ENCODE data around the gene HELZ. TPM values are rescaled to one million over a fixed set of nuclear protein-coding genes. Genes with fewer than 3 reads are reported as not detected.

Gene HELZ
- total RNA-seq, 6 donors from 2014 or later, result 52.1 to 166 (median 60.8) TPM

DNA sequence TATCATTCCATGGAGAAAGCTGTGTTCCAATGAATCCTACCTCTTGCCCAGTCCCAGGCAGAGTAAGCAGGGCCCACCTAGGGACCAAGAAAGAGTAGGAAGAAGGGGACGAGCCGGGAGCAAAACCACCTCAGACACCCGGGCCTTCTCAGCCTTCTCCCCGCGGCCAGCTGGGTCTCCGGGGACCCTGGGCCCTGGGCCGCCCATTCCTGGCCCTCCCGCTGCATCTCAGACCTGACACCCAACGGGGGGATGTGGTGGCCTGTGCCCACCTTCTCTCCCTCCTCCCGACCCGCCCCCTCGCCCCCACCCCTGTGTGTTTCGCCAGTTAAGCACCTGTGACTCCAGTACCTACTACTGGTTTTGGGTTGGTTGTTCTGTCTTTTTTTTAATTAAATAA is 212.0 kb downstream of the HELZ start:
- no peaks in the 10 kb centered on the region for H3K36me3 ChIP-seq
- no peak for ATAC-seq (ENCODE audit: low FRiP score in 2 of 2)
- peak in 1 of 2 donors; percentile 58 for DNase-seq
- TF ChIP-seq EP300 (IDR thresholded peaks at IDR 0.05) (no peak), POLR2A (IDR thresholded peaks at IDR 0.05) (no peak), POLR2AphosphoS5 (IDR thresholded peaks at IDR 0.05) (no peak)
- TF ChIP-seq, protein P1, sequence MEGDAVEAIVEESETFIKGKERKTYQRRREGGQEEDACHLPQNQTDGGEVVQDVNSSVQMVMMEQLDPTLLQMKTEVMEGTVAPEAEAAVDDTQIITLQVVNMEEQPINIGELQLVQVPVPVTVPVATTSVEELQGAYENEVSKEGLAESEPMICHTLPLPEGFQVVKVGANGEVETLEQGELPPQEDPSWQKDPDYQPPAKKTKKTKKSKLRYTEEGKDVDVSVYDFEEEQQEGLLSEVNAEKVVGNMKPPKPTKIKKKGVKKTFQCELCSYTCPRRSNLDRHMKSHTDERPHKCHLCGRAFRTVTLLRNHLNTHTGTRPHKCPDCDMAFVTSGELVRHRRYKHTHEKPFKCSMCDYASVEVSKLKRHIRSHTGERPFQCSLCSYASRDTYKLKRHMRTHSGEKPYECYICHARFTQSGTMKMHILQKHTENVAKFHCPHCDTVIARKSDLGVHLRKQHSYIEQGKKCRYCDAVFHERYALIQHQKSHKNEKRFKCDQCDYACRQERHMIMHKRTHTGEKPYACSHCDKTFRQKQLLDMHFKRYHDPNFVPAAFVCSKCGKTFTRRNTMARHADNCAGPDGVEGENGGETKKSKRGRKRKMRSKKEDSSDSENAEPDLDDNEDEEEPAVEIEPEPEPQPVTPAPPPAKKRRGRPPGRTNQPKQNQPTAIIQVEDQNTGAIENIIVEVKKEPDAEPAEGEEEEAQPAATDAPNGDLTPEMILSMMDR (IDR thresholded peaks at IDR 0.05), result no peak
- no peaks in the 10 kb centered on the region for H3K4me1 ChIP-seq
- H3K9me3 ChIP-seq, result no peaks in the 10 kb centered on the region
- no peak overlapping the region for H3K4me3 ChIP-seq
- H3K27ac ChIP-seq, result no peak overlapping the region
- 93 to 94% methylated on average over 11 to 12 of the region's 13 CpGs for WGBS, 2 donors
- no peaks in the 10 kb centered on the region for H3K27me3 ChIP-seq

DNA sequence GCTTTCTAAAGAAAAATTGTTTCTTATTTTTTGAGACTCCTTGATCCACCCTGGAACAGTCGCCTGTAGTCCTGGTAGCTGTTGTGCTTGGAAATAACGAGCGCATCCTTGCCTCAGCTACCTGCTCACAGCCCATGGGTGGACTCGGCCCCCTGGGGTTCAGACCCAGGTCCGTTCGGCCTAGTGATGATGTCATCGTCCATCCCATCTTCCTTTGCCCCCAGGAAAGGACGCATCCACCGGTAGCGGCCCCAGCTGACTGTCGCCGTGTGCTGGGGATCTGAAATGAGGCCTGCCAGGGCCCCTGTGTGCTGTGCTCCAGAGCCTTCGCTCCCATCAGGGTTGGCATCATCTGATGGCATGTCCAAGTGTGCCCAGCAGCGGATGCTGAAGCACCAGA is 212.6 kb downstream of the HELZ start:
- no peaks in the 10 kb centered on the region for H3K9me3 ChIP-seq
- H3K27ac ChIP-seq, result no peak overlapping the region
- TF ChIP-seq, protein P1 (IDR thresholded peaks at IDR 0.05), result no peak
- TF ChIP-seq POLR2AphosphoS5 (IDR thresholded peaks at IDR 0.05) (no peak), EP300 (IDR thresholded peaks at IDR 0.05) (no peak), POLR2A (IDR thresholded peaks at IDR 0.05) (no peak)
- 93 to 95% methylated on average over 10 to 14 of the region's 14 CpGs for WGBS, 2 donors
- no peaks in the 10 kb centered on the region for H3K4me1 ChIP-seq
- DNase-seq (no peak), ATAC-seq (ENCODE audit: low FRiP score in 2 of 2) (no peak)
- no peaks in the 10 kb centered on the region for H3K27me3 ChIP-seq
- no peaks in the 10 kb centered on the region for H3K36me3 ChIP-seq
- H3K4me3 ChIP-seq, result no peak overlapping the region

DNA sequence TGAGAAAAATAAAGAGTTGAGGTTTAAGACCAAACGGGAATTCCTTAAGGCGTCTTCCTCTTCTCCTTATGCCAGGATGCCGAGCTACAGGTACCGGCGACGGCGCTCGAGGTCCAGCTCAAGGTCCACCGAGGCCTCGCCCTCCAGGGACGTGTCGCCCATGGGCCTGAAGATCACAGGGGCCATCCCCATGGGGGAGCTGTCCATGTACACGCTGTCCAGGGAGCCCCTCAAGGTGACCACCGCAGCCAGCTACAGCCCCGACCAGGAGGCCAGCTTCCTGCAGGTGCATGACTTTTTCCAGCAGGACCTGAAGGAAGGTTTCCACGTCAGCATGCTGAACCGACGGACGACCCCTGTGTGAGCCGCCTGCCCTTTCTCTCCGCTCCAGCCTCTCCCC is 214.4 kb downstream of the HELZ start:
- Histone ChIP-seq H3K4me1 (peaks cover 0 to under 1% (median 0%) of the 10 kb centered on the region in 4 donors), H3K27me3 (no peaks in the 10 kb centered on the region), H3K27ac (no peak overlapping the region), H3K4me3 (no peak overlapping the region), H3K36me3 (no peaks in the 10 kb centered on the region), H3K9me3 (no peaks in the 10 kb centered on the region)
- 86 to 94% methylated on average over 12 to 14 of the region's 21 CpGs for WGBS, 2 donors
- ATAC-seq (ENCODE audit: low FRiP score in 2 of 2), result no peak
- peak in 1 of 2 donors; percentile 67 for DNase-seq
- TF ChIP-seq, protein P1 (IDR thresholded peaks at IDR 0.05), result no peak
- TF ChIP-seq EP300 (IDR thresholded peaks at IDR 0.05) (no peak), POLR2A (IDR thresholded peaks at IDR 0.05) (no peak), POLR2AphosphoS5 (IDR thresholded peaks at IDR 0.05) (no peak)

DNA sequence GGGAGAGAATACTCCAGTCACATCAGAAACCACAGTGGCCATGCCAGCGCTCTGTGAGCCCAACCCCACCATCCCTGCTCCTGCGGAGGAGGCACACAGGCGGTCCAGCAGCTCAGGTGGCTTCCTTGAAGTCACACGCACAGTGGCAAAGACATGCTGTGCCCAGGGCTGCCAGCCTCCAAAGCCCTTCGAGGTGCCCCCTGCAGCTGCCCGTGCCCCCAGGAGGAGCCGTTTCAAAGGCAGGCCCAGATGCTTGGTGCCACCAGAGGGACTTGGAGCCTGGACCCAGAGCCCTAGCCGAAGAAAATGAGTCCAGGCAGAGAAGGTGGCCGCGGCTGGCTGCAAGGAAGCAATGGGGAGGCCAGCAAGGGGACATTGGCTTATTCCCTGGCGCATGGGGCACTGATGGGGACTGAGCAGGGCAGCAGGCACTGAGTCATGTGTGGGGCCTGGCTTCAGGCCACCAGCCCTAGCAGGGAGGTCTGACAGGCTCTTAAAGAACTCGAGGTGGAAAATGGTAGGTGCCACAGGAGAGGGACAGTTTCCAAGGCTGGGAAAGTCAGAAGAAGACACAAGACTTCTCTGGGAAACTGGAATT is 217.9 kb downstream of the HELZ start:
- Histone ChIP-seq H3K4me1 (peaks cover 0 to 6% (median 0%) of the 10 kb centered on the region in 4 donors), H3K27ac (no peak overlapping the region), H3K4me3 (no peak overlapping the region), H3K36me3 (no peaks in the 10 kb centered on the region), H3K27me3 (no peaks in the 10 kb centered on the region), H3K9me3 (no peaks in the 10 kb centered on the region)
- 80 to 85% methylated on average over 9 to 12 of the region's 12 CpGs for WGBS, 2 donors
- ATAC-seq (ENCODE audit: low FRiP score in 2 of 2) (no peak), DNase-seq (no peak)
- TF ChIP-seq POLR2A (IDR thresholded peaks at IDR 0.05) (no peak), POLR2AphosphoS5 (IDR thresholded peaks at IDR 0.05) (no peak), EP300 (IDR thresholded peaks at IDR 0.05) (no peak)
- TF ChIP-seq, protein P1 (IDR thresholded peaks at IDR 0.05), result no peak

DNA sequence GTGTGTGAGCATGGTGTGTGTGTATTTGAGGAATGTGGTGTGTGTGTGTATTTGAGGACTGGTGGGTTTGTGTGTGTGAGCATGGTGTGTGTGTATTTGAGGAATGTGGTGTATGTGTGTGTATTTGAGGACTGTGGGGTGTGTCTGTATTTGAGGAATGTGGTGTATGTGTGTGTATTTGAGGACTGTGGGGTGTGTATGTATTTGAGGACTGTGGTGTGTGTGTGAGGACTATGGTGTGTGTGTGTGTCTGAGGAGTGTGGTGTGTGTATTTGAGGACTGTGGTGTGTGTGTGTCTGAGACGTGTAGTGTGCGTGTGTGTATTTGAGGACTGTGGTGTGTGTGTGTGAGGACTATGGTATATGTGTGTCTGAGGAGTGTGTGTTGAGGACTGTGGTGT is 218.7 kb downstream of the HELZ start:
- no peak for DNase-seq
- ATAC-seq (ENCODE audit: low FRiP score in 2 of 2), result peak in 1 of 2 donors; percentile 2
- Histone ChIP-seq H3K27me3 (no peaks in the 10 kb centered on the region), H3K9me3 (no peaks in the 10 kb centered on the region), H3K4me3 (no peak overlapping the region), H3K36me3 (no peaks in the 10 kb centered on the region), H3K27ac (no peak overlapping the region), H3K4me1 (peaks cover 0 to 6% (median 0%) of the 10 kb centered on the region in 4 donors)
- TF ChIP-seq POLR2AphosphoS5 (IDR thresholded peaks at IDR 0.05), result no peak
- WGBS, 2 donors, result 79 to 88% methylated on average over 2 of the region's 2 CpGs
